ENCODE measurements around the gene CDK12. TPM values are rescaled to one million over a fixed set of nuclear protein-coding genes. Genes with fewer than 3 reads are reported as not detected.
"Not testable (repeated sequence)": the region's sequence is repeated elsewhere in the genome, so short reads cannot be mapped to it uniquely, and the experiment has no call there.

Gene CDK12
- polyA plus RNA-seq, 2 of the 4 experiments (the other 2 are of a cell fraction), result 36.7 to 42.1 TPM

DNA sequence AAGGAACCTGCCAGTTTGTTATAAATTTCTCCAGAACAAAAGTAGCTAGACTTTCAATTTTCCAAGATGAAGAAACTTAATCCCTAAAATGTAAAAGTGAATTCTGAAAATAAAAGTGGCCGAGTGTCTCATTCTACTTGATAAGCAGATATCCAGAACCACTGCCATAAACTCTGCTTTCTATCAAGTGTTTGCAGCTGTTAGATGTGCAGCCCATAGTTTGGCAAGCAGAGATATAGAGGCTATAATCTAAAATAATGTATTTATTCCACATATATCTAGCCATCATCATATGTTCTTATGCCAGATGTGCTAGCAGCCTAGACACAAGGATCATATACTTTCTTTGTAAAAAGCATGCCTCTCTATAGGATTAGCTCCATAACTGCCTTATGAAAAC is 45.1 kb upstream of the CDK12 start:
- 89% methylated on average over 1 of the region's 1 CpG for WGBS (ENCODE audit: missing lambda C conversion rate)
- ChIA-PET POLR2A (no interaction called here), CTCF (interaction anchor here (0.6 to 2.0 kb wide), 2 partner anchors 181 to 209 kb away, joined by 4 to 6 read pairs; no protein-coding TSS in a partner anchor)
- Histone ChIP-seq H3K27ac (no peak overlapping the region), H3K4me2 (no peak overlapping the region), H3K4me3 (no peak overlapping the region), H3K9me3 (no peaks in the 10 kb centered on the region), H3K4me1 (no peaks in the 10 kb centered on the region)
- no peak for DNase-seq (ENCODE audit: low read depth in 1 of 2, low spot score in 1 of 2)
- no peak for FAIRE-seq
- TF ChIP-seq GATA3 (IDR thresholded peaks at IDR 0.05; ENCODE audit: borderline replicate concordance) (no peak), MYC (IDR thresholded peaks at IDR 0.05; ENCODE audit: borderline replicate concordance, low read length) (no peak), SMC3 (IDR thresholded peaks at IDR 0.05) (no peak), NFE2L2 (conservative IDR thresholded peaks at IDR 0.05; ENCODE audit: low read length) (no peak), CHD4 (IDR thresholded peaks at IDR 0.05; ENCODE audit: borderline replicate concordance) (no peak), BHLHE40 (IDR thresholded peaks at IDR 0.05; ENCODE audit: low read depth, low read length) (no peak), KDM1A (IDR thresholded peaks at IDR 0.05; ENCODE audit: low read depth) (no peak), ZSCAN20 (CRISPR knock-in tag; IDR thresholded peaks at IDR 0.05) (no peak), NR3C1 (IDR thresholded peaks at IDR 0.05) (no peak), FOSL2 (IDR thresholded peaks at IDR 0.05) (no peak), FOSL2 (CRISPR knock-in tag; IDR thresholded peaks at IDR 0.05) (no peak), SREBF2 (IDR thresholded peaks at IDR 0.05) (no peak), HOXB13 (CRISPR knock-in tag; IDR thresholded peaks at IDR 0.05; ENCODE audit: low read depth) (no peak)
- TF ChIP-seq, protein P1, sequence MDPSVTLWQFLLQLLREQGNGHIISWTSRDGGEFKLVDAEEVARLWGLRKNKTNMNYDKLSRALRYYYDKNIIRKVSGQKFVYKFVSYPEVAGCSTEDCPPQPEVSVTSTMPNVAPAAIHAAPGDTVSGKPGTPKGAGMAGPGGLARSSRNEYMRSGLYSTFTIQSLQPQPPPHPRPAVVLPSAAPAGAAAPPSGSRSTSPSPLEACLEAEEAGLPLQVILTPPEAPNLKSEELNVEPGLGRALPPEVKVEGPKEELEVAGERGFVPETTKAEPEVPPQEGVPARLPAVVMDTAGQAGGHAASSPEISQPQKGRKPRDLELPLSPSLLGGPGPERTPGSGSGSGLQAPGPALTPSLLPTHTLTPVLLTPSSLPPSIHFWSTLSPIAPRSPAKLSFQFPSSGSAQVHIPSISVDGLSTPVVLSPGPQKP (IDR thresholded peaks at IDR 0.05; ENCODE audit: low read depth, low read length), result no peak
- TF ChIP-seq, protein P2, sequence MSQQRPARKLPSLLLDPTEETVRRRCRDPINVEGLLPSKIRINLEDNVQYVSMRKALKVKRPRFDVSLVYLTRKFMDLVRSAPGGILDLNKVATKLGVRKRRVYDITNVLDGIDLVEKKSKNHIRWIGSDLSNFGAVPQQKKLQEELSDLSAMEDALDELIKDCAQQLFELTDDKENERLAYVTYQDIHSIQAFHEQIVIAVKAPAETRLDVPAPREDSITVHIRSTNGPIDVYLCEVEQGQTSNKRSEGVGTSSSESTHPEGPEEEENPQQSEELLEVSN (IDR thresholded peaks at IDR 0.05; ENCODE audit: borderline replicate concordance, low read depth), result no peak
- TF ChIP-seq, protein P3, sequence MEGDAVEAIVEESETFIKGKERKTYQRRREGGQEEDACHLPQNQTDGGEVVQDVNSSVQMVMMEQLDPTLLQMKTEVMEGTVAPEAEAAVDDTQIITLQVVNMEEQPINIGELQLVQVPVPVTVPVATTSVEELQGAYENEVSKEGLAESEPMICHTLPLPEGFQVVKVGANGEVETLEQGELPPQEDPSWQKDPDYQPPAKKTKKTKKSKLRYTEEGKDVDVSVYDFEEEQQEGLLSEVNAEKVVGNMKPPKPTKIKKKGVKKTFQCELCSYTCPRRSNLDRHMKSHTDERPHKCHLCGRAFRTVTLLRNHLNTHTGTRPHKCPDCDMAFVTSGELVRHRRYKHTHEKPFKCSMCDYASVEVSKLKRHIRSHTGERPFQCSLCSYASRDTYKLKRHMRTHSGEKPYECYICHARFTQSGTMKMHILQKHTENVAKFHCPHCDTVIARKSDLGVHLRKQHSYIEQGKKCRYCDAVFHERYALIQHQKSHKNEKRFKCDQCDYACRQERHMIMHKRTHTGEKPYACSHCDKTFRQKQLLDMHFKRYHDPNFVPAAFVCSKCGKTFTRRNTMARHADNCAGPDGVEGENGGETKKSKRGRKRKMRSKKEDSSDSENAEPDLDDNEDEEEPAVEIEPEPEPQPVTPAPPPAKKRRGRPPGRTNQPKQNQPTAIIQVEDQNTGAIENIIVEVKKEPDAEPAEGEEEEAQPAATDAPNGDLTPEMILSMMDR (IDR thresholded peaks at IDR 0.05), result no peak
- TF ChIP-seq, protein P4, sequence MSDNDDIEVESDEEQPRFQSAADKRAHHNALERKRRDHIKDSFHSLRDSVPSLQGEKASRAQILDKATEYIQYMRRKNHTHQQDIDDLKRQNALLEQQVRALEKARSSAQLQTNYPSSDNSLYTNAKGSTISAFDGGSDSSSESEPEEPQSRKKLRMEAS (IDR thresholded peaks at IDR 0.05), result no peak
- no peak for ATAC-seq

DNA sequence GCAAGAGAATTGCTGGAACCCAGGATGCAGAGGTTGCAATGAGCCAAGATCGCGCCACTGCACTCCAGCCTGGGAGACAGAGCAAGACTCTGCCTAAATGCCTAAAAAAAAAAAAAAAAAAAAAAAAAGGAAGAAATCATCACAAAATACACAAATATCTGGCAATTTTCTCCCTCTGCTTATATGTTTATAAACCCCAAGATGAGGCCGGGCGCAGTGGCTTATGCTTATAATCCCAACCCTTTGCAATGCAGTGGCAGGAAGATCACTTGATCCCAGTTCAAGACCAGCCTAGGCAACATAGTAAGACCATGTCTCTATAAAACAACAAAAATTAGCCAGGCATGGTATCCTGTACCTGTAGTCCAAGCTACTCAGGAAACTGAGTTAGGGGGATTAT is 31.7 kb upstream of the CDK12 start:
- DNase-seq (ENCODE audit: low read depth in 1 of 2, low spot score in 1 of 2) (no peak), ATAC-seq (no peak), FAIRE-seq (no peak)
- no peaks in the 10 kb centered on the region for H3K9me3 ChIP-seq
- CTCF ChIA-PET, result no interaction called here
- no peak overlapping the region for H3K27ac ChIP-seq
- no peaks in the 10 kb centered on the region for H3K4me1 ChIP-seq
- TF ChIP-seq HEYL (CRISPR knock-in tag; IDR thresholded peaks at IDR 0.05) (no peak), JUNB (IDR thresholded peaks at IDR 0.05) (no peak), ESRRA (IDR thresholded peaks at IDR 0.05; ENCODE audit: borderline replicate concordance, low read length) (no peak)
- no peak overlapping the region for H3K4me2 ChIP-seq
- no peak overlapping the region for H3K4me3 ChIP-seq
- POLR2A ChIA-PET, result no interaction called here
- 96% methylated on average over 4 of the region's 4 CpGs for WGBS (ENCODE audit: missing lambda C conversion rate)

DNA sequence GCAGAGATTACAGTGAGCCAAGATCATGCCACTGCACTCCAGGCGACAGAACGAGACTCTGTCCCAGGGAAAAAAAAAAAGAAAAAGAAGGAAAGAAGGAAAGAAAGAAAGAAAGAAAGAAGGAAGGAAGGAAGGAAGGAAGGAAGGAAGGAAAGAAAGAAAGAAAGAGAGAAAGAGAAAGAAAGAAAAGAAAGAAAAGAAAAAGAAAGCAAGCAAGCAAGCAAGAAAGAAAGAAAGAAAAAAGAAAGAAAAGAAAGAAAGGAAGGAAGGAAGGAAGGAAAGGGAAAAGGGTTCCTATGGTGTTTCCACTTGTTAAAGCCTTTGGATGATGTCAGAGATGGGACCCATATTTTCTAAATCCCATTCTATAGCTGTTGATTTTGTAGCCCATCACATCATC is 21.4 kb upstream of the CDK12 start:
- POLR2A ChIA-PET, result interaction anchor here (2.4 kb wide), 1 partner anchor 11 kb away, joined by 9 read pairs; the partner anchor contains the start of gene MED1
- 80% methylated on average over 2 of the region's 2 CpGs for WGBS (ENCODE audit: missing lambda C conversion rate)
- not testable (repeated sequence) for H3K4me2 ChIP-seq; H3K4me1 ChIP-seq; ATAC-seq; H3K4me3 ChIP-seq; H3K27ac ChIP-seq; H3K9me3 ChIP-seq; DNase-seq (ENCODE audit: low read depth in 1 of 2, low spot score in 1 of 2); FAIRE-seq
- CTCF ChIA-PET, result interaction anchor here (1.1 to 1.2 kb wide), 2 partner anchors 10 to 108 kb away, joined by 3 to 4 read pairs; no protein-coding TSS in a partner anchor
